Measurements from ENCODE around the gene IFNGR1. TPM values are rescaled to one million over a fixed set of nuclear protein-coding genes. Genes with fewer than 3 reads are reported as not detected.

Gene IFNGR1
- total RNA-seq, 1 experiment from 2014 or later = 23.4 TPM

GRCh38 chr6:137240168-137240567 lies 21.0 kb upstream of the IFNGR1 start:
- intact Hi-C loops (cut with micrococcal nuclease; ENCODE audit: unreplicated experiment) = no loop called here
- no peak overlapping the region for H3K27ac ChIP-seq (ENCODE audit: low read length)
- no peak for DNase-seq (ENCODE audit: low read depth, low spot score)

GRCh38 chr6:137237413-137238170 lies 18.4 kb upstream of the IFNGR1 start:
- CTCF ChIA-PET = no interaction called here
- POLR2A ChIA-PET = interaction anchor here (0.6 kb wide), 1 partner anchor 536 kb away, joined by 3 read pairs; no protein-coding TSS in a partner anchor
- no peak overlapping the region for H3K4me3 ChIP-seq (ENCODE audit: low read depth in 2 of 2, low read length in 2 of 2)
- no peak overlapping the region for H3K27ac ChIP-seq (ENCODE audit: low read length)
- H3K27me3 ChIP-seq (ENCODE audit: control insufficient read depth, insufficient read depth, low read length) = no peaks in the 10 kb centered on the region
- in situ Hi-C loops (cut with HindIII; ENCODE audit: low pct_unique_long_range_greater_than_20kb, low sequenced_read_pairs) (no loop called here), intact Hi-C loops (cut with micrococcal nuclease; ENCODE audit: unreplicated experiment) (no loop called here)
- H3K4me1 ChIP-seq (ENCODE audit: control insufficient read depth, insufficient read depth, low read length) = no peaks in the 10 kb centered on the region
- H3K36me3 ChIP-seq (ENCODE audit: control insufficient read depth, insufficient read depth, low read length) = no peaks in the 10 kb centered on the region
- ATAC-seq (peak; percentile 79), DNase-seq (ENCODE audit: low read depth, low spot score) (no peak)
- TF ChIP-seq SIN3A (IDR thresholded peaks at IDR 0.05; ENCODE audit: borderline replicate concordance, insufficient read depth, low read depth, low read length) (no peak), TCF7L2 (IDR thresholded peaks at IDR 0.05; ENCODE audit: low read depth, low read length) (no peak), POLR2AphosphoS5 (IDR thresholded peaks at IDR 0.05; ENCODE audit: low read depth, low read length) (no peak), CTCF (IDR thresholded peaks at IDR 0.05) (no peak), REST (IDR thresholded peaks at IDR 0.05; ENCODE audit: insufficient read depth in 1 of 2, low read depth in 2 of 2, low read length in 1 of 2) (no peak)
- no peaks in the 10 kb centered on the region for H3K9me3 ChIP-seq (ENCODE audit: control insufficient read depth, insufficient read depth, low read depth, low read length)
- BruUV-seq (replicated peaks) = no TSS peak

More at GRCh38 chr6:137240168-137240567, 21.0 kb upstream of the IFNGR1 start:
- POLR2A ChIA-PET = no interaction called here
- no peak overlapping the region for H3K4me3 ChIP-seq (ENCODE audit: low read depth in 2 of 2, low read length in 2 of 2)
- no peaks in the 10 kb centered on the region for H3K9me3 ChIP-seq (ENCODE audit: control insufficient read depth, insufficient read depth, low read depth, low read length)
- TF ChIP-seq SIN3A (IDR thresholded peaks at IDR 0.05; ENCODE audit: borderline replicate concordance, insufficient read depth, low read depth, low read length) (no peak), TCF7L2 (IDR thresholded peaks at IDR 0.05; ENCODE audit: low read depth, low read length) (no peak), POLR2AphosphoS5 (IDR thresholded peaks at IDR 0.05; ENCODE audit: low read depth, low read length) (no peak), CTCF (IDR thresholded peaks at IDR 0.05) (no peak), REST (IDR thresholded peaks at IDR 0.05; ENCODE audit: insufficient read depth in 1 of 2, low read depth in 2 of 2, low read length in 1 of 2) (no peak)
- no peaks in the 10 kb centered on the region for H3K36me3 ChIP-seq (ENCODE audit: control insufficient read depth, insufficient read depth, low read length)
- CTCF ChIA-PET = no interaction called here
- in situ Hi-C loops (cut with HindIII; ENCODE audit: low pct_unique_long_range_greater_than_20kb, low sequenced_read_pairs) = no loop called here
- no peaks in the 10 kb centered on the region for H3K4me1 ChIP-seq (ENCODE audit: control insufficient read depth, insufficient read depth, low read length)
- ATAC-seq = no peak
- no peaks in the 10 kb centered on the region for H3K27me3 ChIP-seq (ENCODE audit: control insufficient read depth, insufficient read depth, low read length)
- no TSS peak for BruUV-seq (replicated peaks)
